Activated T-helper 1 cell treated with anti-CD3 and anti-CD28 coated beads, Interleukin-12 subunit alpha, Interleukin-12 subunit beta, Interleukin-2, Interleukin-4 antibody, amounts not matched to agents 30 ng/mL and 10 ng/mL and 1 ng/mL, durations not matched to agents 14 hours and 24 hours and 36 hours (primary cell): ENCODE data around the gene KCNJ18. TPM values are rescaled to one million over a fixed set of nuclear protein-coding genes. Genes with fewer than 3 reads are reported as not detected.
"Not testable (repeated sequence)": the region's sequence is repeated elsewhere in the genome, so short reads cannot be mapped to it uniquely, and the experiment has no call there.

Source experiments
- DNase-seq: peaks from one replicate; pipeline ENCODE4 v3.0.0; 2021; ENCODE audit warnings: low spot score
- H3K27ac Mint-ChIP-seq: one replicate; pipeline ENCODE4 v1.8.0; 2021; ENCODE audit warnings: mild to moderate bottlenecking, mixed read lengths
- H3K27me3 Mint-ChIP-seq: one replicate; pipeline ENCODE4 v1.8.0; 2022; ENCODE audit warnings: mild to moderate bottlenecking, moderate library complexity, mixed read lengths; ENCODE audit not compliant: insufficient read depth
- H3K36me3 Mint-ChIP-seq: one replicate; pipeline ENCODE4 v1.8.0; 2021; ENCODE audit warnings: low read depth, mixed read lengths
- H3K4me1 Mint-ChIP-seq: one replicate; pipeline ENCODE4 v1.8.0; 2021; ENCODE audit warnings: low read depth, mixed read lengths
- H3K4me3 Mint-ChIP-seq: one replicate; pipeline ENCODE4 v1.8.0; 2021; ENCODE audit warnings: mild to moderate bottlenecking, moderate library complexity, mixed read lengths
- H3K9me3 Mint-ChIP-seq: one replicate; pipeline ENCODE4 v1.8.0; 2021; ENCODE audit warnings: mixed read lengths
- intact Hi-C: fragments of 100-400 bp; cut with micrococcal nuclease; formaldehyde crosslinking; loops from one replicate; pipeline ENCODE4 v1.15.1; 2024
- total RNA-seq: library from RNA; stranded (reverse); gene quantifications from 2 replicates; pipeline ENCODE4 v1.2.3, GENCODE V29; 2022

KCNJ18 gene
- total RNA-seq, 1 donor from 2014 or later = not detected

DNA sequence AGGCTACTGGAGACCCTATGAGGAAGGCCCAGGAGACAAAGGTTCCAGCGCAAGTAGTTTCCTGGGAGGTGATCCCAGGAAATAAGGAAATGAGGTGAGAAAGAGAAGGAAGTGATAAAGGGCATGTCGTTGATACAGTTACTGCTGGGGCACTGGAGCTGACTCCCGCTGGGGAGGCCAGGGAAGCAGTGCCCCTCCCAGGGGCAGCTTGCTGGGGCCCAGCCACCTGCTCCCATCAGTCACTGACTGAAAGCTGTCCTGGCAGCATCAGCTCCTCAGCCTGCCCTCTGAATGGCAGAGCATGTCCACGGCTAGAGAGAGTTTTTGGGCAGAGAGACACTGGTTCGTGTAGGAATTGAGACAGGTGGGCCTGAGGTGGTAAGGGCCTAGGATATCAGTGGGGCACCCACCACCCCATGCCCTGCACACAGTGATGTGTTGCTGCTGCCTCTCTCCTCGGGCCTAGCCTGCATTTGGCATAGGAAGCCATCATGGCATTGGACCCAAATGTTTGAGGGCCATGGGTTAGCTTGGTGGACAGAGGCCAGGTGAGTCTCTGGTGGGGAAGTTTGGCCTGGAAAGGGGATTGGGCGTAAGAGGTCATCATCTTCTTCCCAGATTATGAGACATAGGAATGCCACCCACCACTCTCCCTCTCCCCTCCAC is 4.7 kb downstream of the KCNJ18 start:
- DNase-seq, H3K4me3 Mint-ChIP-seq, H3K27ac Mint-ChIP-seq, H3K27me3 Mint-ChIP-seq, H3K9me3 Mint-ChIP-seq, H3K4me1 Mint-ChIP-seq, H3K36me3 Mint-ChIP-seq, intact Hi-C loops: not testable (repeated sequence)

DNA sequence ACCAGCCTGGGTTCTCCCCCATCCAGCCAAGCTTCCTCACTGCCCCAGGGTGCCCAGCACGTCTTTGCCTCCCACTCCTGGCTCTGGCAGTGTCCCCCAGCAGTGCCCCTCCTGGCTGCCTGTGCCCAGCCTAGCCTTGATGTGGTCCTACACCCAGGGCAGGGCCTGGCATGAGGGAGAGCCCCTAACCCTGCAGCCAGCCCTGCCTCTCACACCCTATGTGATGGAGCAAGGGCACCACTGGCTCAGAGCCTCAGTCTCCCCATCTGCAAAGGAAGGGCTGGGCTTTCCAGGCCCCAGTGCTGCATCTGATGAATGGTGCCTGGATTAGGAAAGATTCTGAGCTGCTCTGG is 5.2 kb downstream of the KCNJ18 start:
- H3K4me3 Mint-ChIP-seq, H3K27ac Mint-ChIP-seq, DNase-seq, H3K9me3 Mint-ChIP-seq, intact Hi-C loops, H3K4me1 Mint-ChIP-seq, H3K27me3 Mint-ChIP-seq, H3K36me3 Mint-ChIP-seq: not testable (repeated sequence)

- H3K27ac Mint-ChIP-seq, H3K27me3 Mint-ChIP-seq, intact Hi-C loops, H3K9me3 Mint-ChIP-seq, H3K4me1 Mint-ChIP-seq, H3K4me3 Mint-ChIP-seq, DNase-seq, H3K36me3 Mint-ChIP-seq: not testable (repeated sequence)
Observed at GRCh38 chr17:21698437-21699075, 6.2 kb downstream of the KCNJ18 start.

DNA sequence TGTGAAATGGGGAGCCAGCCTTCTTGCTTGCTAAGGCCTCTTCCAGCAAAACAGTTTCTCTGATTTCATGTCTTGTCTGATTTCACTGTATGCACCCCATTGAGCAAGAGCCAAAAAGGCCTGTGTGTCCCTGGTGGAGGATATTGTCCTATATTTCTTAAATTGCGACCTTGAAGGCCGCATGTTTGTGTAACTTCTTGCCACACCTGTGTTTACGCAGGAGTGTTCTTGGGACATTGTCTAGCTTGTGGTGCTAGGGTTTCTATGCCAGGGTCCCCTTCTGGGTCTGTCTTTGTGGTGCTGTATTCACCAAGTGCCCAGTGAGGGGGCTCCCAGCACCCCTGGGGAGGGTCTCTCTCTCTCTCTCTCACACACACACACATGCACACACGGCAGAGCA is 6.8 kb downstream of the KCNJ18 start:
- H3K9me3 Mint-ChIP-seq, H3K4me3 Mint-ChIP-seq, H3K36me3 Mint-ChIP-seq, intact Hi-C loops, H3K27me3 Mint-ChIP-seq, DNase-seq, H3K27ac Mint-ChIP-seq, H3K4me1 Mint-ChIP-seq: not testable (repeated sequence)

DNA sequence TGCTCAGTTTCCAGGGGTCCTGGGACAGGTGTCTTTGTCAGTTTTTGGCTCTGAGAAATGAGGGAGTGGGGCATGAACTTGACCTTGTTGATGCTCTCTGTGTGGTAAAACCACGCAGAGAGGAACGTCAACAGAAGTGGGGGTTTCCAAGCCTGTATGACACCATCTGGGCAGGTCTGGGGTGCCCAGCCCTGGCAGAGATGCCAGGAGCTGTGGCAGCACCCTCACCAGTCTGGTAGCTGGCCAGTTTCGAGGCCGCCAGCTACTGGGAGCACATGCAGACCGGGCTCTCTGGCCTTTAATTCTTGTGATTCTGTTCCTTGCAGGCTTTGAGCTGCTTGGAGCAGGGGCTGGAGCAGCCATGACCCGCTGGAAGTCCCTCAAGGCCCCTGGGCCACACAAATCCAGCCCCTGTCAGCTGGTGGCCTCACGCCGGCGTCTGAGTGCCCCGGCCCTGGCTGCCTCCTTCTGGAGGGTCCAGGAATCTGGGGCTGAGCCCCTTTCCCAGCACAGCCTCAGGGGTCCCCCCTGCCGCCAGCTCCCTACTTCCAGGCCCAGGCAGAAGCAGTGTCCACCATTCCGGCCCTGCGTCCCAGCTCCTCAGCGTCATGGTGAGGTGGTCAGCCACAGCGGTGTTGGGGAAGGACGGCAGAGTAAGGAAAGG is 7.4 kb downstream of the KCNJ18 start:
- H3K9me3 Mint-ChIP-seq, H3K27me3 Mint-ChIP-seq, intact Hi-C loops, H3K4me3 Mint-ChIP-seq, H3K27ac Mint-ChIP-seq, H3K4me1 Mint-ChIP-seq, H3K36me3 Mint-ChIP-seq, DNase-seq: not testable (repeated sequence)

GRCh38 chr17:21701090-21701489 is 8.8 kb downstream of the KCNJ18 start:
- H3K4me3 Mint-ChIP-seq, DNase-seq, H3K4me1 Mint-ChIP-seq, H3K27me3 Mint-ChIP-seq, H3K36me3 Mint-ChIP-seq, H3K27ac Mint-ChIP-seq, H3K9me3 Mint-ChIP-seq, intact Hi-C loops: not testable (repeated sequence)

- H3K36me3 Mint-ChIP-seq, H3K27me3 Mint-ChIP-seq, H3K27ac Mint-ChIP-seq, H3K4me1 Mint-ChIP-seq, H3K4me3 Mint-ChIP-seq, DNase-seq, H3K9me3 Mint-ChIP-seq, intact Hi-C loops: not testable (repeated sequence)
Observed at GRCh38 chr17:21702029-21702428, 9.7 kb downstream of the KCNJ18 start.

GRCh38 chr17:21702521-21702920 is 10.2 kb downstream of the KCNJ18 start:
- DNase-seq, intact Hi-C loops, H3K36me3 Mint-ChIP-seq, H3K4me3 Mint-ChIP-seq, H3K9me3 Mint-ChIP-seq, H3K4me1 Mint-ChIP-seq, H3K27me3 Mint-ChIP-seq, H3K27ac Mint-ChIP-seq: not testable (repeated sequence)

- intact Hi-C loops, H3K4me3 Mint-ChIP-seq, H3K4me1 Mint-ChIP-seq: not testable (repeated sequence)
Observed at GRCh38 chr17:21702940-21703640, 10.8 kb downstream of the KCNJ18 start.

GRCh38 chr17:21703891-21704872 is 11.9 kb downstream of the KCNJ18 start:
- not testable (repeated sequence) for H3K9me3 Mint-ChIP-seq, H3K36me3 Mint-ChIP-seq

More at GRCh38 chr17:21702940-21703640, 10.8 kb downstream of the KCNJ18 start:
- DNase-seq, H3K27ac Mint-ChIP-seq, H3K27me3 Mint-ChIP-seq, H3K9me3 Mint-ChIP-seq, H3K36me3 Mint-ChIP-seq: not testable (repeated sequence)

GRCh38 chr17:21705021-21705601 is 12.8 kb downstream of the KCNJ18 start:
- no peaks in the 10 kb centered on the region for H3K9me3 Mint-ChIP-seq
- no peaks in the 10 kb centered on the region for H3K36me3 Mint-ChIP-seq
- intact Hi-C loops = no loop called here
- DNase-seq = no peak
- no peak overlapping the region for H3K27ac Mint-ChIP-seq
- H3K4me1 Mint-ChIP-seq = no peaks in the 10 kb centered on the region
- H3K27me3 Mint-ChIP-seq = no peaks in the 10 kb centered on the region
- H3K4me3 Mint-ChIP-seq = no peak overlapping the region

More at GRCh38 chr17:21703891-21704872, 11.9 kb downstream of the KCNJ18 start:
- H3K27ac Mint-ChIP-seq, H3K4me1 Mint-ChIP-seq, DNase-seq, H3K4me3 Mint-ChIP-seq, H3K27me3 Mint-ChIP-seq, intact Hi-C loops: not testable (repeated sequence)

GRCh38 chr17:21705746-21706145 is 13.4 kb downstream of the KCNJ18 start:
- H3K4me3 Mint-ChIP-seq, H3K27ac Mint-ChIP-seq: not testable (repeated sequence)

More at GRCh38 chr17:21705746-21706145, 13.4 kb downstream of the KCNJ18 start:
- H3K36me3 Mint-ChIP-seq, H3K4me1 Mint-ChIP-seq, H3K9me3 Mint-ChIP-seq, intact Hi-C loops, DNase-seq, H3K27me3 Mint-ChIP-seq: not testable (repeated sequence)
